Liver (tissue), 9 donors: Measurements from ENCODE around the gene SPECC1. TPM values are rescaled to one million over a fixed set of nuclear protein-coding genes. Genes with fewer than 3 reads are reported as not detected.

Source experiments
- DNase-seq: peaks from one replicate; pipeline ENCODE4 v3.0.0-alpha.2; 2017; ENCODE audit warnings: low spot score
- H3K27ac ChIP-seq, 2 donors: one replicate each; pipeline ENCODE4 v1.7.0; 2013; ENCODE audit warnings: inconsistent platforms in 2 of 2, low read length in 2 of 2, control low read depth in 1 of 2, low read depth in 1 of 2, mild to moderate bottlenecking in 1 of 2
- H3K27me3 ChIP-seq, 4 donors: one replicate each; pipeline versions ENCODE4 v1.6.1 to v1.7.0; 2013; ENCODE audit warnings: low read length in 3 of 4, inconsistent platforms in 1 of 4, mild to moderate bottlenecking in 1 of 4, moderate library complexity in 1 of 4; ENCODE audit not compliant: control insufficient read depth in 4 of 4, insufficient read depth in 4 of 4
- H3K36me3 ChIP-seq, 4 donors: one replicate each; pipeline versions ENCODE4 v1.6.1 to v1.7.0; 2013; ENCODE audit warnings: low read length in 3 of 4, mild to moderate bottlenecking in 3 of 4, low read depth in 1 of 4, moderate library complexity in 1 of 4; ENCODE audit not compliant: control insufficient read depth in 4 of 4, insufficient read depth in 3 of 4
- H3K4me1 ChIP-seq, 4 donors: one replicate each; pipeline versions ENCODE4 v1.6.1 to v1.7.0; 2013; ENCODE audit warnings: low read length in 3 of 4, mild to moderate bottlenecking in 3 of 4, moderate library complexity in 1 of 4; ENCODE audit not compliant: control insufficient read depth in 4 of 4, insufficient read depth in 4 of 4
- H3K4me3 ChIP-seq, 3 donors: one replicate each; pipeline versions ENCODE4 v1.6.1 to v1.7.0; 2013; ENCODE audit warnings: low read length in 3 of 3, control low read depth in 1 of 3, low read depth in 1 of 3, mild to moderate bottlenecking in 1 of 3
- H3K9ac ChIP-seq, 2 donors: one replicate each; pipeline ENCODE4 v1.7.0; 2013; ENCODE audit warnings: low read length in 2 of 2, mild to moderate bottlenecking in 2 of 2, moderate library complexity in 2 of 2, control low read depth in 1 of 2, low read depth in 1 of 2
- H3K9me3 ChIP-seq, 4 donors: one replicate each; pipeline versions ENCODE4 v1.6.1 to v1.7.0; 2013; ENCODE audit warnings: low read length in 3 of 4; ENCODE audit not compliant: control insufficient read depth in 4 of 4
- EGR1 ChIP-seq, 2 donors: IDR thresholded peaks; 2 replicates each; pipeline ENCODE4 v1.6.1; 2016 to 2018; ENCODE audit warnings: antibody characterized with exemption in 2 of 2, low read depth in 2 of 2
- FOXA1 ChIP-seq: IDR thresholded peaks from 2 replicates; pipeline ENCODE4 v1.6.1; 2016; ENCODE audit warnings: antibody characterized with exemption
- FOXA2 ChIP-seq: IDR thresholded peaks from 2 replicates; pipeline ENCODE4 v1.6.1; 2016; ENCODE audit warnings: antibody characterized with exemption
- GABPA ChIP-seq, 2 donors: IDR thresholded peaks in 1 of 2; conservative IDR thresholded peaks in 1 of 2; 2 replicates each; pipeline ENCODE4 v1.6.1; 2016; ENCODE audit warnings: antibody characterized with exemption in 2 of 2, mild to moderate bottlenecking in 1 of 2, moderate library complexity in 1 of 2
- HNF4A ChIP-seq, 2 donors: conservative IDR thresholded peaks; 2 replicates each; pipeline ENCODE4 v1.6.1; 2016; ENCODE audit warnings: antibody characterized with exemption in 2 of 2, mild to moderate bottlenecking in 2 of 2
- HNF4G ChIP-seq: IDR thresholded peaks from 2 replicates; pipeline ENCODE4 v1.6.1; 2016; ENCODE audit warnings: antibody characterized with exemption
- JUND ChIP-seq, 2 donors: IDR thresholded peaks; 2 replicates each; pipeline ENCODE4 v1.6.1; 2016; ENCODE audit warnings: antibody characterized with exemption in 2 of 2
- NR2F2 ChIP-seq: IDR thresholded peaks from 2 replicates; pipeline ENCODE4 v1.6.1; 2016; ENCODE audit warnings: antibody characterized with exemption
- RAD21 ChIP-seq, 2 donors: IDR thresholded peaks; 2 replicates each; pipeline ENCODE4 v1.6.1; 2016; ENCODE audit warnings: antibody characterized with exemption in 2 of 2, mild to moderate bottlenecking in 2 of 2
- RXRA ChIP-seq, 2 donors: IDR thresholded peaks; 2 replicates each; pipeline ENCODE4 v1.6.1; 2017 to 2018; ENCODE audit warnings: antibody characterized with exemption in 2 of 2, mild to moderate bottlenecking in 1 of 2
- SP1 ChIP-seq: IDR thresholded peaks from 2 replicates; pipeline ENCODE4 v1.6.1; 2018; ENCODE audit warnings: antibody characterized with exemption, mild to moderate bottlenecking
- TAF1 ChIP-seq: conservative IDR thresholded peaks from 2 replicates; pipeline ENCODE4 v1.6.1; 2016; ENCODE audit warnings: antibody characterized with exemption, mild to moderate bottlenecking
- YY1 ChIP-seq: IDR thresholded peaks from 2 replicates; pipeline ENCODE4 v1.6.1; 2016; ENCODE audit warnings: antibody characterized with exemption, mild to moderate bottlenecking
- WGBS: extraction: QIAGEN DNeasy Blood & Tissue Kit; methylation state at CpG from one replicate; pipeline ENCODE4 v1.1.7; 2013; 5-methylcytosine and 5-hydroxymethylcytosine counted together
- polyA plus RNA-seq, 2 donors: library from polyadenylated mRNA; stranded (reverse) in 1 of 2; unstranded in 1 of 2; fragments of 200-250 nt in 1 of 2; fragments of >200 nt in 1 of 2; fragmentation: Nextera tagmentation in 1 of 2; extraction: Ambion mirVana in 1 of 2; gene quantifications; one replicate each; pipeline versions ENCODE4 v1.2.1 to v1.2.3, GENCODE V29; 2013 to 2015
- total RNA-seq, 2 donors: library from RNA; depleted of rRNA; stranded (reverse); fragments of >200 nt; gene quantifications; one replicate each; pipeline ENCODE4 v1.2.3, GENCODE V29; 2014
- TF ChIP-seq, protein P1 (sequence below): IDR thresholded peaks from 2 replicates; pipeline ENCODE4 v1.6.1; 2016; ENCODE audit warnings: antibody characterized with exemption
- TF ChIP-seq, protein P2 (sequence below): fragments of 150-350 bp; IDR thresholded peaks from 2 replicates; pipeline ENCODE4 v1.5.1; 2017; ENCODE audit warnings: improper control_type of control experiment, low read depth, low read length; ENCODE audit not compliant: missing input control
- TF ChIP-seq, protein P3 (sequence below): IDR thresholded peaks from 2 replicates; pipeline ENCODE4 v1.6.1; 2016; ENCODE audit warnings: antibody characterized with exemption
- TF ChIP-seq, protein P4 (sequence below): IDR thresholded peaks from 2 replicates; pipeline ENCODE4 v1.6.1; 2016; ENCODE audit warnings: antibody characterized with exemption
- TF ChIP-seq, protein P5 (sequence below): IDR thresholded peaks from 2 replicates; pipeline ENCODE4 v1.6.1; 2016; ENCODE audit warnings: antibody characterized with exemption, mild to moderate bottlenecking
- donor health status: healthy.
- donor health status: healthy.
- donor health status: healthy.
- donor health status: healthy.
- donor health status: healthy.

The SPECC1 gene
- total and polyA plus RNA-seq, 4 donors, result 0.36 to 70.3 (median 1.8) TPM

DNA sequence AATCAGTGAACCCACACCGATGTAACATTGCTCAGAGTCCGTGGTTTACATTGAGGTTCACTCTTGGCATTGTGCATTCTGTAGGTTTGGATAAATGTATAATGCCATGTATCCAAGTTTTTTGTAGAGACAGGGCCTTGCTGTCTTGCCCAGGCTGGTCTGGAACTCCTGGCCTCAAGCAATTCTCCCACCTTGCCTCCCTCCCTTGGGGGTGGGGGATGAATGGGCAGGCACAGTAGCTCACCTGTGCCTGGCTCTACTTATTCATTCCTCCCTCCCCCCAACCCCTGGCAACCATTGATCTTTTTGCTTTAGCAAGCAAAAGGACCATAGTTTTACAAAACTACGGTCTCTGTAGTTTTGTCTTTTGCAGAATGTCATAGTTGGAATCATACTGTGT is 181.4 kb downstream of the SPECC1 start:
- DNase-seq, result no peak
- H3K9ac ChIP-seq, result no peak overlapping the region
- no peaks in the 10 kb centered on the region for H3K27me3 ChIP-seq
- no peak overlapping the region for H3K27ac ChIP-seq
- no peaks in the 10 kb centered on the region for H3K36me3 ChIP-seq
- no peaks in the 10 kb centered on the region for H3K9me3 ChIP-seq
- no peak overlapping the region for H3K4me3 ChIP-seq
- H3K4me1 ChIP-seq, result no peaks in the 10 kb centered on the region
- WGBS, result 88% methylated on average over 3 of the region's 3 CpGs
- TF ChIP-seq, protein P1, sequence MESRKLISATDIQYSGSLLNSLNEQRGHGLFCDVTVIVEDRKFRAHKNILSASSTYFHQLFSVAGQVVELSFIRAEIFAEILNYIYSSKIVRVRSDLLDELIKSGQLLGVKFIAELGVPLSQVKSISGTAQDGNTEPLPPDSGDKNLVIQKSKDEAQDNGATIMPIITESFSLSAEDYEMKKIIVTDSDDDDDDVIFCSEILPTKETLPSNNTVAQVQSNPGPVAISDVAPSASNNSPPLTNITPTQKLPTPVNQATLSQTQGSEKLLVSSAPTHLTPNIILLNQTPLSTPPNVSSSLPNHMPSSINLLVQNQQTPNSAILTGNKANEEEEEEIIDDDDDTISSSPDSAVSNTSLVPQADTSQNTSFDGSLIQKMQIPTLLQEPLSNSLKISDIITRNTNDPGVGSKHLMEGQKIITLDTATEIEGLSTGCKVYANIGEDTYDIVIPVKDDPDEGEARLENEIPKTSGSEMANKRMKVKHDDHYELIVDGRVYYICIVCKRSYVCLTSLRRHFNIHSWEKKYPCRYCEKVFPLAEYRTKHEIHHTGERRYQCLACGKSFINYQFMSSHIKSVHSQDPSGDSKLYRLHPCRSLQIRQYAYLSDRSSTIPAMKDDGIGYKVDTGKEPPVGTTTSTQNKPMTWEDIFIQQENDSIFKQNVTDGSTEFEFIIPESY, result no peak
- no peak for TF ChIP-seq FOXA2
- no peak for TF ChIP-seq GABPA (IDR thresholded peaks at IDR 0.05 in 1 of 2, conservative IDR thresholded peaks at IDR 0.05 in 1 of 2)
- TF ChIP-seq, protein P2, sequence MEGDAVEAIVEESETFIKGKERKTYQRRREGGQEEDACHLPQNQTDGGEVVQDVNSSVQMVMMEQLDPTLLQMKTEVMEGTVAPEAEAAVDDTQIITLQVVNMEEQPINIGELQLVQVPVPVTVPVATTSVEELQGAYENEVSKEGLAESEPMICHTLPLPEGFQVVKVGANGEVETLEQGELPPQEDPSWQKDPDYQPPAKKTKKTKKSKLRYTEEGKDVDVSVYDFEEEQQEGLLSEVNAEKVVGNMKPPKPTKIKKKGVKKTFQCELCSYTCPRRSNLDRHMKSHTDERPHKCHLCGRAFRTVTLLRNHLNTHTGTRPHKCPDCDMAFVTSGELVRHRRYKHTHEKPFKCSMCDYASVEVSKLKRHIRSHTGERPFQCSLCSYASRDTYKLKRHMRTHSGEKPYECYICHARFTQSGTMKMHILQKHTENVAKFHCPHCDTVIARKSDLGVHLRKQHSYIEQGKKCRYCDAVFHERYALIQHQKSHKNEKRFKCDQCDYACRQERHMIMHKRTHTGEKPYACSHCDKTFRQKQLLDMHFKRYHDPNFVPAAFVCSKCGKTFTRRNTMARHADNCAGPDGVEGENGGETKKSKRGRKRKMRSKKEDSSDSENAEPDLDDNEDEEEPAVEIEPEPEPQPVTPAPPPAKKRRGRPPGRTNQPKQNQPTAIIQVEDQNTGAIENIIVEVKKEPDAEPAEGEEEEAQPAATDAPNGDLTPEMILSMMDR, result no peak
- TF ChIP-seq, protein P3, sequence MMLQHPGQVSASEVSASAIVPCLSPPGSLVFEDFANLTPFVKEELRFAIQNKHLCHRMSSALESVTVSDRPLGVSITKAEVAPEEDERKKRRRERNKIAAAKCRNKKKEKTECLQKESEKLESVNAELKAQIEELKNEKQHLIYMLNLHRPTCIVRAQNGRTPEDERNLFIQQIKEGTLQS, result no peak
- no peak for TF ChIP-seq HNF4G
- no peak for TF ChIP-seq NR2F2
- TF ChIP-seq HNF4A (conservative IDR thresholded peaks at IDR 0.05), result no peak
- TF ChIP-seq EGR1 (IDR thresholded peaks at IDR 0.05; ENCODE audit: low read depth in 2 of 2), result no peak
- no peak for TF ChIP-seq TAF1
- no peak for TF ChIP-seq FOXA1
- no peak for TF ChIP-seq RAD21 (IDR thresholded peaks at IDR 0.05)
- TF ChIP-seq, protein P4, sequence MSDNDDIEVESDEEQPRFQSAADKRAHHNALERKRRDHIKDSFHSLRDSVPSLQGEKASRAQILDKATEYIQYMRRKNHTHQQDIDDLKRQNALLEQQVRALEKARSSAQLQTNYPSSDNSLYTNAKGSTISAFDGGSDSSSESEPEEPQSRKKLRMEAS, result no peak
- no peak for TF ChIP-seq JUND (IDR thresholded peaks at IDR 0.05)
- no peak for TF ChIP-seq YY1
- TF ChIP-seq, protein P5, sequence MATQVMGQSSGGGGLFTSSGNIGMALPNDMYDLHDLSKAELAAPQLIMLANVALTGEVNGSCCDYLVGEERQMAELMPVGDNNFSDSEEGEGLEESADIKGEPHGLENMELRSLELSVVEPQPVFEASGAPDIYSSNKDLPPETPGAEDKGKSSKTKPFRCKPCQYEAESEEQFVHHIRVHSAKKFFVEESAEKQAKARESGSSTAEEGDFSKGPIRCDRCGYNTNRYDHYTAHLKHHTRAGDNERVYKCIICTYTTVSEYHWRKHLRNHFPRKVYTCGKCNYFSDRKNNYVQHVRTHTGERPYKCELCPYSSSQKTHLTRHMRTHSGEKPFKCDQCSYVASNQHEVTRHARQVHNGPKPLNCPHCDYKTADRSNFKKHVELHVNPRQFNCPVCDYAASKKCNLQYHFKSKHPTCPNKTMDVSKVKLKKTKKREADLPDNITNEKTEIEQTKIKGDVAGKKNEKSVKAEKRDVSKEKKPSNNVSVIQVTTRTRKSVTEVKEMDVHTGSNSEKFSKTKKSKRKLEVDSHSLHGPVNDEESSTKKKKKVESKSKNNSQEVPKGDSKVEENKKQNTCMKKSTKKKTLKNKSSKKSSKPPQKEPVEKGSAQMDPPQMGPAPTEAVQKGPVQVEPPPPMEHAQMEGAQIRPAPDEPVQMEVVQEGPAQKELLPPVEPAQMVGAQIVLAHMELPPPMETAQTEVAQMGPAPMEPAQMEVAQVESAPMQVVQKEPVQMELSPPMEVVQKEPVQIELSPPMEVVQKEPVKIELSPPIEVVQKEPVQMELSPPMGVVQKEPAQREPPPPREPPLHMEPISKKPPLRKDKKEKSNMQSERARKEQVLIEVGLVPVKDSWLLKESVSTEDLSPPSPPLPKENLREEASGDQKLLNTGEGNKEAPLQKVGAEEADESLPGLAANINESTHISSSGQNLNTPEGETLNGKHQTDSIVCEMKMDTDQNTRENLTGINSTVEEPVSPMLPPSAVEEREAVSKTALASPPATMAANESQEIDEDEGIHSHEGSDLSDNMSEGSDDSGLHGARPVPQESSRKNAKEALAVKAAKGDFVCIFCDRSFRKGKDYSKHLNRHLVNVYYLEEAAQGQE, result no peak
- TF ChIP-seq SP1, result no peak

DNA sequence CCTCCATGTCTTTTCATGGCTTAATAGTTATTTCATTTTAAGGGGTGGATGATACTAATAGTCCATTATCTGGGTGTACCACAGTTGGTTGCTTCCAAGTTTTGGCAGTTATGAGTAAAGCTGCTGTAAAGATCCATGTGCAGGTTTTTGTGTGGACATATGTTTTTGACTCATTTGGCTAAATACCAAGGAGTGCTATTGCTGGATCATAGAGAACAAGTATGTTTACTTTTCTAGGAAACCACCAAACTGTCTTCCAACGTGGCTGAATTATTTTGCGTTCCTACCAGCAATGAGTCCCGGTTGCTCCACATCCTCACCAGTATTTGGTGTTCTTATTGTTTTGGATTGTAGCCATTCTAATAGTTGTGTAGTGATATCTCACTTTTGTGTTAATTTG is 181.9 kb downstream of the SPECC1 start:
- 62% methylated on average over 3 of the region's 3 CpGs for WGBS
- no peak for TF ChIP-seq RAD21 (IDR thresholded peaks at IDR 0.05)
- TF ChIP-seq RXRA (IDR thresholded peaks at IDR 0.05), result no peak
- TF ChIP-seq, protein P1, result no peak
- TF ChIP-seq, protein P4, result no peak
- no peak for TF ChIP-seq NR2F2
- TF ChIP-seq GABPA (IDR thresholded peaks at IDR 0.05 in 1 of 2, conservative IDR thresholded peaks at IDR 0.05 in 1 of 2), result no peak
- no peak for TF ChIP-seq SP1
- no peak for TF ChIP-seq FOXA2
- TF ChIP-seq YY1, result no peak
- TF ChIP-seq JUND (IDR thresholded peaks at IDR 0.05), result no peak
- TF ChIP-seq HNF4G, result no peak
- TF ChIP-seq, protein P5, result no peak
- no peak for TF ChIP-seq TAF1

More for the DNA sequence above, 181.9 kb downstream of the SPECC1 start:
- Histone ChIP-seq H3K9me3 (no peaks in the 10 kb centered on the region), H3K27ac (no peak overlapping the region), H3K27me3 (no peaks in the 10 kb centered on the region), H3K4me3 (no peak overlapping the region), H3K9ac (no peak overlapping the region), H3K36me3 (no peaks in the 10 kb centered on the region), H3K4me1 (no peaks in the 10 kb centered on the region)
- DNase-seq, result no peak
